GM06990 (cell line): ENCODE measurements around the gene WDR26.

ENCODE experiments used
- DNase-seq: peaks from one replicate; pipeline ENCODE4 v3.0.0-alpha.2; 2011; ENCODE audit not compliant: insufficient read length; ENCODE audit errors: extremely low read depth
- H3K27me3 ChIP-seq: replicated peaks from 2 replicates; pipeline ENCODE4 v1.6.0; 2011; ENCODE audit warnings: low read length; ENCODE audit not compliant: control insufficient read depth, insufficient read depth
- H3K36me3 ChIP-seq: 2 replicates; pipeline ENCODE4 v1.5.1; 2011; ENCODE audit warnings: low read length; ENCODE audit not compliant: control insufficient read depth, insufficient read depth
- H3K4me3 ChIP-seq: replicated peaks from 2 replicates; pipeline ENCODE4 v1.5.1; 2011; ENCODE audit warnings: low read depth, mild to moderate bottlenecking, control low read depth, low read length
- CTCF ChIP-seq: IDR thresholded peaks from 2 replicates; pipeline ENCODE4 v1.5.1; 2011; ENCODE audit warnings: low read length, control low read depth, mild to moderate bottlenecking, inconsistent platforms; ENCODE audit not compliant: insufficient read depth, poor library complexity, severe bottlenecking

WDR26 gene

GRCh38 chr1:224466154-224466553, 31.6 kb upstream of the WDR26 start:
- no peak for TF ChIP-seq CTCF
- H3K27me3 ChIP-seq = no peaks in the 10 kb centered on the region

GRCh38 chr1:224459966-224460365, 25.4 kb upstream of the WDR26 start:
- Histone ChIP-seq H3K27me3 (no peaks in the 10 kb centered on the region), H3K4me3 (no peak overlapping the region), H3K36me3 (no peaks in the 10 kb centered on the region)
- DNase-seq = no peak
- TF ChIP-seq CTCF = no peak

More at GRCh38 chr1:224466154-224466553, 31.6 kb upstream of the WDR26 start:
- Histone ChIP-seq H3K36me3 (no peaks in the 10 kb centered on the region), H3K4me3 (no peak overlapping the region)
- DNase-seq = no peak

GRCh38 chr1:224458996-224459395, 24.4 kb upstream of the WDR26 start:
- no peak for DNase-seq
- Histone ChIP-seq H3K27me3 (no peaks in the 10 kb centered on the region), H3K4me3 (no peak overlapping the region), H3K36me3 (no peaks in the 10 kb centered on the region)
- no peak for TF ChIP-seq CTCF

- H3K27me3 ChIP-seq = no peaks in the 10 kb centered on the region
- TF ChIP-seq CTCF = no peak
- H3K4me3 ChIP-seq = no peak overlapping the region
- DNase-seq = no peak
- no peaks in the 10 kb centered on the region for H3K36me3 ChIP-seq
Observed at GRCh38 chr1:224458296-224458695, 23.7 kb upstream of the WDR26 start.

GRCh38 chr1:224457782-224458144, 23.2 kb upstream of the WDR26 start:
- DNase-seq = no peak
- no peak for TF ChIP-seq CTCF
- Histone ChIP-seq H3K4me3 (no peak overlapping the region), H3K36me3 (no peaks in the 10 kb centered on the region), H3K27me3 (no peaks in the 10 kb centered on the region)

GRCh38 chr1:224456637-224456953, 22.0 kb upstream of the WDR26 start:
- Histone ChIP-seq H3K36me3 (no peaks in the 10 kb centered on the region), H3K4me3 (no peak overlapping the region), H3K27me3 (no peaks in the 10 kb centered on the region)
- DNase-seq = no peak
- TF ChIP-seq CTCF = no peak
